ENCODE results near the gene KRTCAP2.
"Not testable (repeated sequence)": the region's sequence is repeated elsewhere in the genome, so short reads cannot be mapped to it uniquely, and the experiment has no call there.

KRTCAP2 gene

GRCh38 chr1:155172732-155173477, at the start of gene KRTCAP2:
Gene KRTCAP2 (minus strand): TSS chr1:155173304. CDS start chr1:155173224, 80 bp downstream.
- Mint-ChIP-seq H3K27ac (peak within 1 kb of the TSS; percentile 99), H3K27me3 (no peaks in the 10 kb centered on the region), H3K4me3 (peak within 1 kb of the TSS; percentile 96 to 99), H3K9me3 (no peaks in the 10 kb centered on the region), H3K4me1 (peaks cover 64% of the 10 kb centered on the region)
- ATAC-seq = peak; percentile 86
- peak; percentile 93 to 96 for DNase-seq

GRCh38 chr1:155220211-155220965, 47.3 kb upstream of the KRTCAP2 start:
- H3K27ac Mint-ChIP-seq = peak overlapping the region in 1 of 2 donors; percentile 93
- DNase-seq, ATAC-seq, H3K9me3 Mint-ChIP-seq, H3K27me3 Mint-ChIP-seq, H3K4me3 Mint-ChIP-seq: not testable (repeated sequence)
- H3K4me1 Mint-ChIP-seq = peaks cover 25% of the 10 kb centered on the region

- Mint-ChIP-seq H3K4me3 (peak overlapping the region; percentile 58 to 68), H3K9me3 (no peaks in the 10 kb centered on the region), H3K27me3 (no peaks in the 10 kb centered on the region), H3K27ac (peak overlapping the region; percentile 54 to 77), H3K4me1 (peaks cover 22% of the 10 kb centered on the region)
- DNase-seq = peak in 1 of 2 donors; percentile 22
- peak; percentile 74 for ATAC-seq
These were observed 46.5 kb upstream of the KRTCAP2 start for GRCh38 chr1:155219592-155220031.

- H3K9me3 Mint-ChIP-seq = no peaks in the 10 kb centered on the region
- peaks cover 22% of the 10 kb centered on the region for H3K4me1 Mint-ChIP-seq
- ATAC-seq (peak; percentile 12), DNase-seq (peak in 1 of 2 donors; percentile 32)
- peak overlapping the region; percentile 77 to 92 for H3K27ac Mint-ChIP-seq
- no peaks in the 10 kb centered on the region for H3K27me3 Mint-ChIP-seq
- peak overlapping the region; percentile 60 to 68 for H3K4me3 Mint-ChIP-seq
These were observed 45.9 kb upstream of the KRTCAP2 start for GRCh38 chr1:155218854-155219591.

GRCh38 chr1:155214702-155215101, 41.6 kb upstream of the KRTCAP2 start:
- not testable (repeated sequence) for ATAC-seq, H3K4me3 Mint-ChIP-seq, H3K27me3 Mint-ChIP-seq, H3K9me3 Mint-ChIP-seq, DNase-seq
- Mint-ChIP-seq H3K27ac (peak overlapping the region in 1 of 2 donors; percentile 1), H3K4me1 (peaks cover 32% of the 10 kb centered on the region)

GRCh38 chr1:155212051-155212440, 38.9 kb upstream of the KRTCAP2 start:
- H3K27ac Mint-ChIP-seq, H3K4me3 Mint-ChIP-seq, DNase-seq, H3K27me3 Mint-ChIP-seq, ATAC-seq, H3K9me3 Mint-ChIP-seq: not testable (repeated sequence)
- peaks cover 42% of the 10 kb centered on the region for H3K4me1 Mint-ChIP-seq

GRCh38 chr1:155211381-155212050, 38.4 kb upstream of the KRTCAP2 start:
- H3K27ac Mint-ChIP-seq = peak overlapping the region; percentile 85 to 89
- H3K4me1 Mint-ChIP-seq = peaks cover 47% of the 10 kb centered on the region
- H3K9me3 Mint-ChIP-seq, H3K4me3 Mint-ChIP-seq, ATAC-seq, DNase-seq, H3K27me3 Mint-ChIP-seq: not testable (repeated sequence)

- ATAC-seq (no peak), DNase-seq (no peak)
- peak overlapping the region in 1 of 2 donors; percentile 63 for H3K27ac Mint-ChIP-seq
- no peaks in the 10 kb centered on the region for H3K9me3 Mint-ChIP-seq
- peak overlapping the region in 1 of 2 donors; percentile 94 for H3K4me3 Mint-ChIP-seq
- no peaks in the 10 kb centered on the region for H3K27me3 Mint-ChIP-seq
- peaks cover 47% of the 10 kb centered on the region for H3K4me1 Mint-ChIP-seq
These were observed 37.4 kb upstream of the KRTCAP2 start for GRCh38 chr1:155210314-155211104.

- Mint-ChIP-seq H3K4me3 (peak overlapping the region; percentile 94 to 99), H3K9me3 (no peaks in the 10 kb centered on the region), H3K27me3 (no peaks in the 10 kb centered on the region), H3K27ac (peak overlapping the region; percentile 97), H3K4me1 (peaks cover 47% of the 10 kb centered on the region)
- no peak for ATAC-seq
- DNase-seq = no peak
These were observed 36.2 kb upstream of the KRTCAP2 start for GRCh38 chr1:155209312-155209721.

- no peaks in the 10 kb centered on the region for H3K9me3 Mint-ChIP-seq
- H3K4me3 Mint-ChIP-seq = peak within 1 kb of the TSS; percentile 94 to 99
- ATAC-seq (peak; percentile 90), DNase-seq (peak; percentile 85 to 92)
- H3K27ac Mint-ChIP-seq = peak within 1 kb of the TSS; percentile 97
- H3K27me3 Mint-ChIP-seq = no peaks in the 10 kb centered on the region
- H3K4me1 Mint-ChIP-seq = peaks cover 47% of the 10 kb centered on the region
These were observed 35.6 kb upstream of the KRTCAP2 start, which contains the start of gene MTX1 for GRCh38 chr1:155208541-155209311. Gene MTX1 (plus strand): TSS chr1:155208695. CDS start chr1:155208805, 110 bp downstream.

- Mint-ChIP-seq H3K4me1 (peaks cover 47% of the 10 kb centered on the region), H3K27me3 (no peaks in the 10 kb centered on the region), H3K4me3 (peak within 1 kb of the TSS; percentile 94 to 99), H3K9me3 (no peaks in the 10 kb centered on the region), H3K27ac (peak within 1 kb of the TSS; percentile 97)
- DNase-seq (no peak), ATAC-seq (no peak)
These were observed 34.9 kb upstream of the KRTCAP2 start, which contains the start of gene THBS3 for GRCh38 chr1:155207806-155208540. Gene THBS3 (minus strand): TSS chr1:155207897. CDS start chr1:155207876, 21 bp downstream.

GRCh38 chr1:155206891-155207805, 34.0 kb upstream of the KRTCAP2 start:
- peaks cover 47% of the 10 kb centered on the region for H3K4me1 Mint-ChIP-seq

More at GRCh38 chr1:155206891-155207805, 34.0 kb upstream of the KRTCAP2 start:
- Mint-ChIP-seq H3K9me3 (no peaks in the 10 kb centered on the region), H3K27me3 (no peaks in the 10 kb centered on the region), H3K27ac (peak overlapping the region; percentile 76 to 86), H3K4me3 (peak overlapping the region; percentile 63 to 69)
- DNase-seq = peak; percentile 88 to 89
- ATAC-seq = peak; percentile 59
